ENCODE measurements around the gene MINDY1. TPM values are rescaled to one million over a fixed set of nuclear protein-coding genes. Genes with fewer than 3 reads are reported as not detected.

The MINDY1 gene
- total RNA-seq, 1 experiment from 2014 or later: 6.8 TPM

- H2AK5ac ChIP-seq (ENCODE audit: insufficient read length, low read length): no peak overlapping the region
- no peak overlapping the region for H2BK15ac ChIP-seq (ENCODE audit: low read depth, low read length)
- H3K23me2 ChIP-seq (ENCODE audit: insufficient read length, low read depth, low read length, poor library complexity, severe bottlenecking): peaks cover 4% of the 10 kb centered on the region
- no peak overlapping the region for H3K27ac ChIP-seq (ENCODE audit: insufficient read length, low read depth, low read length)
- H3K56ac ChIP-seq (ENCODE audit: insufficient read length, low read depth, low read length): no peak overlapping the region
- no peaks in the 10 kb centered on the region for H3K79me1 ChIP-seq (ENCODE audit: insufficient read depth, low read depth, low read length, poor library complexity, severe bottlenecking)
- no peaks in the 10 kb centered on the region for H3K27me3 ChIP-seq (ENCODE audit: insufficient read depth, low read length)
- H2BK20ac ChIP-seq (ENCODE audit: low read depth, low read length, poor library complexity, severe bottlenecking): no peak overlapping the region
- Mint-ChIP-seq H3K9me3 (no peaks in the 10 kb centered on the region), H3K27ac (peak overlapping the region in 1 of 3 experiments; percentile 87; a peak in 1 of 7 replicates), H3K4me1 (peaks cover 17 to 19% of the 10 kb centered on the region in 2 experiments), H3K4me3 (peak overlapping the region; percentile 56 to 95; a peak in 1 of 5 replicates), H3K27me3 (ENCODE audit: low read depth) (no peaks in the 10 kb centered on the region), H3K36me3 (ENCODE audit: insufficient read depth in 1 of 3, low read depth in 3 of 3) (peaks cover 4 to 34% (median 27%) of the 10 kb centered on the region in 3 experiments; a peak in 5 of 7 replicates)
- no peak overlapping the region for H4K8ac ChIP-seq (replicated peaks; ENCODE audit: insufficient read length, low read depth, low read length)
- DNase-seq: no peak
- no peak overlapping the region for H3K23ac ChIP-seq (ENCODE audit: insufficient read length, low read depth, low read length)
- H3K4ac ChIP-seq (ENCODE audit: low read depth, low read length): no peak overlapping the region
- WGBS (ENCODE audit: extremely low coverage, insufficient read length, low lambda C conversion rate): no CpG with 5 or more reads among the region's 5 CpGs
- H2AFZ ChIP-seq (ENCODE audit: low read length): no peak overlapping the region
- H3K4me2 ChIP-seq (ENCODE audit: insufficient read depth, insufficient read length, low read length): no peak overlapping the region
- no peaks in the 10 kb centered on the region for H3K79me2 ChIP-seq (ENCODE audit: insufficient read depth, low read length)
- H4K91ac ChIP-seq (ENCODE audit: insufficient read length, low read depth, low read length): no peak overlapping the region
- no peak overlapping the region for H3T11ph ChIP-seq (ENCODE audit: low read length)
- H2BK120ac ChIP-seq (ENCODE audit: low read depth, low read length, poor library complexity, severe bottlenecking): no peak overlapping the region
- no peak overlapping the region for H3K18ac ChIP-seq (ENCODE audit: insufficient read length, low read depth, low read length)
- no peak for TF ChIP-seq CTCF (conservative IDR thresholded peaks at IDR 0.05)
- no peaks in the 10 kb centered on the region for H4K20me1 ChIP-seq (ENCODE audit: control insufficient read depth, insufficient read depth, insufficient read length)
- no peak overlapping the region for H4K5ac ChIP-seq (ENCODE audit: insufficient read length, low read depth, low read length)
- no peak overlapping the region for H2BK12ac ChIP-seq (ENCODE audit: insufficient read length, low read depth, low read length)
- H3K9ac ChIP-seq (ENCODE audit: extremely low read depth, insufficient read length, low read length): no peak overlapping the region
- no peaks in the 10 kb centered on the region for H3K9me3 ChIP-seq (ENCODE audit: control insufficient read depth, low read depth, low read length)
- H3K14ac ChIP-seq (ENCODE audit: insufficient read depth, low read length): no peak overlapping the region
- no peaks in the 10 kb centered on the region; the same call in 1 of the 2 replicates for H3K4me1 ChIP-seq (ENCODE audit: insufficient read depth, low read length)
- no peak overlapping the region for H2BK5ac ChIP-seq (ENCODE audit: insufficient read length, low read length)
These were observed 42.8 kb upstream of the MINDY1 start for GRCh38 chr1:151049458-151049857.
